Peyer's patch (tissue), 4 donors: ENCODE data around the gene SAMMSON.

Source experiments
- POLR2A ChIP-seq, 2 donors: fragments of 450-650 bp; IDR thresholded peaks; one replicate each; pipeline ENCODE4 v1.5.1; 2017; ENCODE audit warnings: antibody characterized with exemption in 2 of 2, mild to moderate bottlenecking in 2 of 2, moderate library complexity in 2 of 2
- TF ChIP-seq, protein P1 (sequence below), 6 experiments: fragments of 450-650 bp in 4 of 6; fragments of 200-600 bp in 2 of 6; sonication (generic) in 1 of 6; IDR thresholded peaks; one replicate each; pipeline ENCODE4 v1.5.1; 2017 to 2019; ENCODE audit warnings: antibody characterized with exemption in 6 of 6, mild to moderate bottlenecking in 3 of 6, moderate library complexity in 1 of 6

DNA sequence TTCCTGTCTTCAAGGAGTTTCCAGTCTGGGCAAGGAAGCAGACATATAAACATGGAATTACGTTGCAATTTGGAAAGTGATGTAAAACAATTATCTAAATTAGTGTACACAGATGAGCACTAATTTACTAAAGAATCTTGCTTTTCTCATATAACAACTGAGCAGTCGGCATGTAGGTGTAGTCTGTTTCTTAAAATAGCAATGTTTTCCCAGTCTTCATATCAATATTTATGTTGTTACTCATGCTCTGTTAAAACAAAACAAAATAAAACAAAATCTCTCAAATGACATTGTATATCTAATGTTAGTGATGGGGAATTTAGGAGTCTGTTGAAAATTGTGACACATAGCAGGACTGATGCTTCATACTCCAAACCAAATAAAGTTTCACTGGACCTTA lies 75.6 kb downstream of the SAMMSON start:
- no peak for TF ChIP-seq POLR2A (IDR thresholded peaks at IDR 0.05)
- TF ChIP-seq, protein P1, sequence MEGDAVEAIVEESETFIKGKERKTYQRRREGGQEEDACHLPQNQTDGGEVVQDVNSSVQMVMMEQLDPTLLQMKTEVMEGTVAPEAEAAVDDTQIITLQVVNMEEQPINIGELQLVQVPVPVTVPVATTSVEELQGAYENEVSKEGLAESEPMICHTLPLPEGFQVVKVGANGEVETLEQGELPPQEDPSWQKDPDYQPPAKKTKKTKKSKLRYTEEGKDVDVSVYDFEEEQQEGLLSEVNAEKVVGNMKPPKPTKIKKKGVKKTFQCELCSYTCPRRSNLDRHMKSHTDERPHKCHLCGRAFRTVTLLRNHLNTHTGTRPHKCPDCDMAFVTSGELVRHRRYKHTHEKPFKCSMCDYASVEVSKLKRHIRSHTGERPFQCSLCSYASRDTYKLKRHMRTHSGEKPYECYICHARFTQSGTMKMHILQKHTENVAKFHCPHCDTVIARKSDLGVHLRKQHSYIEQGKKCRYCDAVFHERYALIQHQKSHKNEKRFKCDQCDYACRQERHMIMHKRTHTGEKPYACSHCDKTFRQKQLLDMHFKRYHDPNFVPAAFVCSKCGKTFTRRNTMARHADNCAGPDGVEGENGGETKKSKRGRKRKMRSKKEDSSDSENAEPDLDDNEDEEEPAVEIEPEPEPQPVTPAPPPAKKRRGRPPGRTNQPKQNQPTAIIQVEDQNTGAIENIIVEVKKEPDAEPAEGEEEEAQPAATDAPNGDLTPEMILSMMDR (IDR thresholded peaks at IDR 0.05), result no peak
